Endothelial cell (in vitro differentiated cells): ENCODE data around the gene RABL2B. TPM values are rescaled to one million over a fixed set of nuclear protein-coding genes. Genes with fewer than 3 reads are reported as not detected.

Source experiments
- DNase-seq: peaks from one replicate; pipeline ENCODE4 v3.0.0; 2021; ENCODE audit warnings: low spot score
- H3K27ac Mint-ChIP-seq: one replicate; pipeline ENCODE4 v1.8.0; 2021; ENCODE audit warnings: mixed read lengths, inconsistent platforms; ENCODE audit not compliant: unreplicated experiment
- H3K27me3 Mint-ChIP-seq: one replicate; pipeline ENCODE4 v1.8.0; 2021; ENCODE audit warnings: mild to moderate bottlenecking, moderate library complexity, mixed read lengths, inconsistent platforms; ENCODE audit not compliant: unreplicated experiment
- H3K36me3 Mint-ChIP-seq: one replicate; pipeline ENCODE4 v1.8.0; 2021; ENCODE audit warnings: mild to moderate bottlenecking, low read depth, mixed read lengths, inconsistent platforms; ENCODE audit not compliant: unreplicated experiment
- H3K4me1 Mint-ChIP-seq: one replicate; pipeline ENCODE4 v1.8.0; 2021; ENCODE audit warnings: mild to moderate bottlenecking, mixed read lengths, inconsistent platforms; ENCODE audit not compliant: unreplicated experiment
- H3K4me3 Mint-ChIP-seq: one replicate; pipeline ENCODE4 v1.8.0; 2021; ENCODE audit warnings: mild to moderate bottlenecking, mixed read lengths, inconsistent platforms; ENCODE audit not compliant: unreplicated experiment
- H3K9me3 Mint-ChIP-seq: one replicate; pipeline ENCODE4 v1.8.0; 2021; ENCODE audit warnings: mixed read lengths, inconsistent platforms; ENCODE audit not compliant: unreplicated experiment
- CTCF ChIP-seq: fragments of 200-600 bp; sonication (generic); IDR thresholded peaks from one replicate; pipeline ENCODE4 v1.5.0; 2021; ENCODE audit warnings: antibody characterized with exemption; ENCODE audit not compliant: unreplicated experiment
- total RNA-seq: library from RNA; stranded (reverse); fragmentation: NEBNext Ultra II Directional; extraction: Animal tissue kit (Norgen Biotek cat#: 25700); gene quantifications from one replicate; pipeline ENCODE4 v1.2.1, GENCODE V29; 2021; ENCODE audit not compliant: unreplicated experiment

RABL2B gene
- total RNA-seq, 1 donor from 2014 or later, result 31.1 TPM

- H3K4me1 Mint-ChIP-seq, result peaks cover 6% of the 10 kb centered on the region
- H3K4me3 Mint-ChIP-seq, result no peak overlapping the region
- peak; percentile 4 for DNase-seq
- no peak for TF ChIP-seq CTCF
- H3K36me3 Mint-ChIP-seq, result peaks cover 25% of the 10 kb centered on the region
- H3K27me3 Mint-ChIP-seq, result peaks cover 57% of the 10 kb centered on the region
- H3K27ac Mint-ChIP-seq, result peak overlapping the region; percentile 61
- H3K9me3 Mint-ChIP-seq, result no peaks in the 10 kb centered on the region
These were observed 48.3 kb downstream of the RABL2B start for GRCh38 chr22:50734986-50735738.

GRCh38 chr22:50734343-50734771 lies 49.1 kb downstream of the RABL2B start:
- Mint-ChIP-seq H3K4me1 (peaks cover 13% of the 10 kb centered on the region), H3K27ac (no peak overlapping the region), H3K9me3 (no peaks in the 10 kb centered on the region), H3K4me3 (peak overlapping the region; percentile 1), H3K36me3 (peaks cover 33% of the 10 kb centered on the region), H3K27me3 (peaks cover 61% of the 10 kb centered on the region)
- TF ChIP-seq CTCF, result no peak
- peak; percentile 5 for DNase-seq

- Mint-ChIP-seq H3K27me3 (peaks cover 59% of the 10 kb centered on the region), H3K4me3 (peak overlapping the region; percentile 1), H3K4me1 (peaks cover 13% of the 10 kb centered on the region), H3K9me3 (no peaks in the 10 kb centered on the region), H3K36me3 (peaks cover 36% of the 10 kb centered on the region), H3K27ac (peak overlapping the region; percentile 10)
- peak; percentile 9 for DNase-seq
- TF ChIP-seq CTCF, result no peak
These were observed 49.7 kb downstream of the RABL2B start for GRCh38 chr22:50733521-50734342.

- peak; percentile 1 for DNase-seq
- H3K27ac Mint-ChIP-seq, result peak overlapping the region; percentile 89
- no peak for TF ChIP-seq CTCF
- peaks cover 64% of the 10 kb centered on the region for H3K27me3 Mint-ChIP-seq
- H3K36me3 Mint-ChIP-seq, result peaks cover 35% of the 10 kb centered on the region
- peaks cover 13% of the 10 kb centered on the region for H3K4me1 Mint-ChIP-seq
- H3K4me3 Mint-ChIP-seq, result peak overlapping the region; percentile 86
- no peaks in the 10 kb centered on the region for H3K9me3 Mint-ChIP-seq
These were observed 50.8 kb downstream of the RABL2B start for GRCh38 chr22:50732681-50733080.
